ENCODE measurements around the gene RNU6-9.
"Not testable (repeated sequence)": the region's sequence is repeated elsewhere in the genome, so short reads cannot be mapped to it uniquely, and the experiment has no call there.

The RNU6-9 gene

DNA sequence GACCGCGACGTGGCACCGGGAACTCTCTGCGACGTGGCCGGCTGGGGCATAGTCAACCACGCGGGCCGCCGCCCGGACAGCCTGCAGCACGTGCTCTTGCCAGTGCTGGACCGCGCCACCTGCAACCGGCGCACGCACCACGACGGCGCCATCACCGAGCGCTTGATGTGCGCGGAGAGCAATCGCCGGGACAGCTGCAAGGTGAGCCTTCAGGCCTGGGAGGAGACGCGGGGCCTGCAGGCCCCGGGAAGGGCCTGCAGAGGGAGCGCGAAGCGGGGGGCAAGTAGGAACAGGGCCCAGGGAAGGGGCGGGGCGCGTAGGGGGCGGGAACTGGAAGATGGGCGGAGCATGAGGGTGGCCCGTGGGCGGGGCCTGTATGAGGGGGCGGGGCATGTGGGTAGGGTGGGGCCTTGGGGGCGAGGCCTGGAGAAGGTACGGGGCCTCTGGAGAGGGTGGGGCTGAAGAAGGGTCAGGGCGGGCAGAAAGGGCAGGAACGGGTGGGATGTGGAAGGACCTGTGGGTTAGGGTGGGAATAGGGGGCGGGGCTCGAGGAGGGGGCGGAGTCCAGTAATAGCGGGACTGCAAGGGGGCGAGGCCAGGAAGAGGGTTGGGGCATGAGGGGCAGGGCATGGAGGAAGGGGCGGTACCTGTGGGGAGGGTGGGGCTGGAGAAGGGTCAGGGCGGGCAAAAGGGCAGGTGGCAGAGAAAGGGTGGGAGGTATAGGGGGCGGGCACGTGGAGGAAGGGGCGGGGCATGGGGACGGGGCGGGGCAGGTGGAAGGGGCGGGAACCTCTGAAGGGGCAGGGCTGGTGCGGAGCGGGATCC, 31.3 kb upstream of the RNU6-9 start:
- peak; percentile 33 to 59 for DNase-seq (ENCODE audit: low read depth in 2 of 2)

DNA sequence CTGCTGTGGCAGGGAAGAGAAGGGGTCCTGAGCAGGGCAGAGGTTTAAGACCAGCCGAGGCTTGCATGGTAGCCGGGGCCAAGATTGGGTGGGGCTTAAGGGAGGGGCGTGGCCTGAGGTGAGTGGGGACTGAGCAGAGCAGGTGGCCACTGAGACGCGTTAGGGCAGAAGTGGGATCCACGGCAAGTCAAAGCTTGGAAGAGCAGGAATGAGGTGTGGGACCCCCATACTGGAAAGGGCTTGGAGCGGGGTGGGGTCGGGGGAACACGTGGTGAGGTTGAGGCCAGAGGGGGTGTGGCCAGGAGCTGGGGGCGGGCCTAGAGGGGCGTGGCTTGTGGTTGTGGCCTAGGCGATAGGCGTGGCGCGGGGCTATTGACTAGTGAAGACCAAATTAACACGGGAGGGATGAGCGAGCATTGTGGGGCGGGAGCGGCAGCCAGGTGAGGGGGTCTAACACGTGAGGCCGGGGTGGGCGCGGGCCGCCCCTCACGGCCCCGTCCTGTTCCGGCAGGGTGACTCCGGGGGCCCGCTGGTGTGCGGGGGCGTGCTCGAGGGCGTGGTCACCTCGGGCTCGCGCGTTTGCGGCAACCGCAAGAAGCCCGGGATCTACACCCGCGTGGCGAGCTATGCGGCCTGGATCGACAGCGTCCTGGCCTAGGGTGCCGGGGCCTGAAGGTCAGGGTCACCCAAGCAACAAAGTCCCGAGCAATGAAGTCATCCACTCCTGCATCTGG, 30.5 kb upstream of the RNU6-9 start:
- DNase-seq (ENCODE audit: low read depth in 2 of 2), result peak; percentile 47 to 73

DNA sequence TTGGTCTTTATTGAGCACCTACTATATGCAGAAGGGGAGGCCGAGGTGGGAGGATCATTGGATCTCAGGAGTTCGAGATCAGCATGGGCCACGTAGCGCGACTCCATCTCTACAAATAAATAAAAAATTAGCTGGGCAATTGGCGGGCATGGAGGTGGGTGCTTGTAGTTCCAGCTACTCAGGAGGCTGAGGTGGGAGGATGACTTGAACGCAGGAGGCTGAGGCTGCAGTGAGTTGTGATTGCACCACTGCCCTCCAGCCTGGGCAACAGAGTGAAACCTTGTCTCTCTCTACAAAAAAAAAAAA, 30.0 kb upstream of the RNU6-9 start:
- no peak for DNase-seq (ENCODE audit: low read depth in 2 of 2)

DNA sequence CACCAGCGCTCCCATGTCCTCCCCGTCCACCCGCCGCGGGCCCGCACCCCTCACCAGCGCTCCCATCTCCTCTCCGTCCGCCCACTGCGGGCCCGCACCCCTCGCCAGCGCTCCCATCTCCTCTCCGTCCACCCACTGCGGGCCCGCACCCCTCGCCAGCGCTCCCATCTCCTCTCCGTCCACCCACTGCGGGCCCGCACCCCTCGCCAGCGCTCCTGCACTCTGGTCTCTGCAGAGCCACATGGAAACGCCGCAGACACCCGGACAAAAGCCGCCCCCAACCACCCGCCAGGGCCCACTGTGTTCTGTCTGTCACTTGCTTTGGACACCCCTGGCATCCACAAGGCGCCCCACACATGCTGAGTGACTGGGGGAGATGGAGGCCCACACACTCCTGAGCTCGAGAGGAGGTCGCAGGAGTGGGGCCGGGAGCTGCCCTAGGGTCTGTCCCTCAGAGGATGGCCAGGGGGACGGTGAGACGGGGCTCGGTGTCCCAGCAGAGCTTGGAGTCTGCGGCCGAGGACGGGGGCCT, 26.4 kb upstream of the RNU6-9 start:
- no peak for DNase-seq (ENCODE audit: low read depth in 2 of 2)

DNA sequence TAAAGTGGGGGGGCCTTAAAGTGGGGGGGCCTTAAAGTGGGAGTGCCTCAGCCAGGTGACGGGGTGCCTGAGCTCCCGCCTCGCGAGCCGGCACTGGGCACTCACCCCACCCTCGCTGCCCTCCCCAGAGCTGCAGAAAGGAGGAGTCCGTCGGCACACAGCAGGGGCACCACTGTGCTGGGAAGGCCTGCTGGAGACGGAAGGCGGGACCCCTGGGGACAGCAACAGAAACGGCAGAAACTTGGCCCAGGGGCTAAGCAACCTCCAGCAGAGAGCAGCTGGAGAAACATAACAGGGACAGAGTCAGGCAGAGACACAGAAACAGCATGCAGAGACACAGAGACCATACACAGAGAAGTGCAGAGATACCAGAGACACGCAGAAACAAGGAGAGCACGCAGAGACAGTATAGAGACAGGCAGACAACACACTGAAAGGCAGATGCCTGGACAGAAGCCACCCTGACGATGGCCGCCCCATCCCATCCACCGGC, 25.9 kb upstream of the RNU6-9 start:
- no peak for DNase-seq (ENCODE audit: low read depth in 2 of 2)

DNA sequence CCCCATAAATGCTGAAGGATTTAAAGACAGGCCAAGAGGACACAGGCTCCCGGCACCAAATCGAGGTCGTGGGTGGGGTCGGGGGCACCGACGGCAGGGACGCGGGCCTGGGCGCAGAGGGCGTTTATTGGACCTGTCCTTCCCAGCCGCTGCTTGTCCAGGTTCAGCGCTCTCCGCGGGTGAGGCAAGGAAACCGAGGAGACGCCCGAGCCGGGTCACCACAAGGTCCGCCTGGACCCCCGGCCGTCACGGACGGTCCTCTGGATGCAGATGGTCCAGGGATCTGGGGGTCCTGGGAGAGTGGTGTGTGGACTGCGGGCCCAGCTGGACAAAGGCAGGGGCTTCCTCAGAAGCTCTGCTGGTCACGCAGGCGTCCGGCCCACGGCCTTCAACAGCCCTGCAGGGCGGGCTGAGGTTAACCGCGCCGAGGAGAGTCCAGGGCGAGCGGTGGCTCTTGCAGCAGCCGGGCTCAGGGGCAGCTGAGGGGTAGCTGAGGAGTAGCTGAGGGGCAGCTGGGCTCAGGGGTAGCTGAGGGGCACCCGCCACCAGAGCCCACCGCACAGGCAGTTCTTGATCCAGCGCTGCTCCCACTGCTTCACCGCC, 25.3 kb upstream of the RNU6-9 start:
- no peak for DNase-seq (ENCODE audit: low read depth in 2 of 2)

DNA sequence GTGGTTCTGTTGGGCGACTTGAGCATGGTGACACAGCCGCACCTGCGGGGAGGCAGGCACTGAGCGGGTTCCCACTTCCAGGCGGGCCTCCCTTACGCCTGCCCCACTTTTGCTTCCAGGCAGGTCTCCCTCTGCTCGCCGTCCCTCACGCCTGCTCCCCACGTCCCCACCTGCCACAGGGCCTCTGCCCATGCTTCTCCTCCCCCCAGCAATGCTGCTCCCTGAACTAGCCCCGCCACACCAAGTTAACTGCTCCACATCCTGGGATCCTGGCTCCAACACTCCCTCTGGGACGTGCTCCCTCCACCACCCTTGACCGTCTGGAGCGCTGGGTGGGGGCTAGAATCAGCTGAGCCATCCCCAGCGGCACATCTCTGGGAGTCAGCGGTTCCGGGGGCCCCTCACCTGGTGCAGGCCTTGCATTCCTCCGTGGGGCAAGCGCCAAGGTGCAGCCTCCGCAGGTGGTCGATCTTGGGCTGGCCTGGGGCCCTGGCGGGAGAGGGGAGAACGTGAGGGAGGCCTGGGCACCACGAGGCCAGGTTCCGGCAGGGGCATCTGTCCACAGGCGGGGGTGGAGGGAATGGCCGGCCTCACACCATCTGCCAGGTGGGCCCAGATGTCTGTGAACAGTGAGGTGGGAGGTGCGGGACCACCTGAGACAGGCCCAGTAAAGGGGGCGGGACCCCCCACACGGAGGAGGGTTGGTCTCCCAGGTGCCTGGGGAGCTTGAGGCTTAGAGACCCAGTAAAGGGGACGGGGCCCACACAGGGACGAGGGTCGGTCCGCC, 24.6 kb upstream of the RNU6-9 start:
- DNase-seq (ENCODE audit: low read depth in 2 of 2), result no peak

DNA sequence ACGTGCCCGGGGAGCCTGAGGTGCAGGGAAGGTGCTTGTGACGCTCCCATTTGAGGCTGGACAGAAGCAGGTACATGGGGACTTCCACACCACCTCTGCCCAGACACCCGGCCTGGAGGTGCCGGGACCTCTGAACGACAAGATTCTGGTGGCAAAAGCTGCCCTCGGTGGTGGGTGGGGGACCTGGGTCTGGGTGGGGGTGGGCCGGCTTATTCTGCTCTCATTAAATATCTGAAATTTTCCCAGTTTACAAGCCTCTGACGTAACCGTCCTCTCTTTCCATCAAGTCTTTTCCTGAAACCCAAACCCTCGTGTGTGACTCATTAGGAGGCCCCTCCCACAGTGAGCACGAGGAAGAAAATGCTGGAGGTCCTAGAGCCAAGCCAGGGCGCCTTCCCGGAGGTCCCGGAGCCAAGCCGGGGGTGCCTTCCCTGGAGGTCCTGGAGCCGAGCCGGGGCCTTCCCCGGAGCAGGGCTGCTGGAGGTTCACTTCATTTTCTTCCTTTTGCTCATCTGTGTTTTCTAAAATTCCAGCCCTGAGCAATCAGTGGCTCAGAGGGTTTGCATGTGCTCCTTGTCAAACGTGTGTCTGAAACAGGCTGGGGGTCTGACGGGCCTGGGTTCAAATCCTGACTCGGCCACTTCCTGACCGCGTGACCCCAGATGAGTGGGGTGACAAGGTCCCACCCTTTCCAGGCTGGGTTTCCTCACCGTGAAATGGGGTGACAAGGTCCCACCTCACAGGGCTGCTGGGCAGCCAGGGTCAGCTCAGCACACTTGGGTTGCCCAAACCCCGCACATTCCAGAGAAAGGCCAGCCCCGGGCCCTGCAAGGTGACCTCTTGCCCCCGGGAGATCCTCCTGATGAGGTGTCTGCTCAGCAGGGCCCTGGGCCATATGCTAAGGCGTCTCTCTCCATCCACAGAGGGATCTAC, 23.8 kb upstream of the RNU6-9 start:
- DNase-seq (ENCODE audit: low read depth in 2 of 2), result no peak

GRCh38 chr19:870314-870713, 23.0 kb upstream of the RNU6-9 start:
- no peak for DNase-seq (ENCODE audit: low read depth in 2 of 2)

DNA sequence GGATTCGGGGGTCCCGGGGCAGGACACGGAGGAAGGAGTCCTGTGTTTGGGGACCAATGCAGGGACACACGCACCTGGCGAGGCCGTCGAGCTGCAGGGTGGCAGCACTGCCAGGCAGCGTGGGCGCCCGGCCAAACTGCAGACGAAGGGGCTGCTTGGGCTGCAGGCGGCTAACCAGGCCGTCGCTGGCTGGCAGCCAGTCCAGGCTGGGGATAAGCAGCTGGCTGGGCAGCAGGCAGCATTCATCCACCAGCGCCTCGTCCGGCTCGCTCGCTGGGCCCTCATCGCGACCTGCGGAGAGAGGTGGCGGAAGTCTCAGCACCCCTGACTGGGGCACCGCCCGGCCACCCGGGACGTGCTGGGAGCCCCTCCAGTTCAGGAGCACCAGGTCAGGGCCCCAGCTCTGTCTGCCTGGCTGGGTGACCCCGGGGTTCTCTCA, 22.3 kb upstream of the RNU6-9 start:
- no peak for DNase-seq (ENCODE audit: low read depth in 2 of 2)

GRCh38 chr19:871446-872265, 21.6 kb upstream of the RNU6-9 start:
- DNase-seq (ENCODE audit: low read depth in 2 of 2), result no peak

- DNase-seq (ENCODE audit: low read depth in 2 of 2), result peak in 1 of 2 experiments; percentile 74
These were observed 20.9 kb upstream of the RNU6-9 start for GRCh38 chr19:872266-872951.

DNA sequence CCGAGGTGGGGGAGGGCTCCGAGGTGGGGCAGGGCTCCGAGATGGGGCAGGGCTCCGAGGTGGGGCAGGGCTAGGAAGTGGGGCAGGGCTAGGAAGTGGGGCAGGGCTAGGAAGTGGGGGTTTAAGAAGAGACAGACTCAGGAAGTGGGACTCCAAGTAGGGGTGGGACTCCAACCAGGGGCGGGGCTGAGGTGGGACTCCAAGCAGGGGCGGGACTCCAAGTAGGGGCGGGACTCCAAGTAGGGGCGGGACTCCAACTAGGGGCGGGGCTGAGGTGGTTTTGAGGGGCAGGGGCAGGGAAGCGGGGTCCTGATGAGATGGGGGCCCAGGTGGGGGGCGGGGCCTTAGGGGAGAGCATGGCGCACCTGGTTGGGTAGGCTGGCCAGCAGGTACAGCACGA, 20.2 kb upstream of the RNU6-9 start:
- peak in 1 of 2 experiments; percentile 43 for DNase-seq (ENCODE audit: low read depth in 2 of 2)

GRCh38 chr19:873561-874041, 19.7 kb upstream of the RNU6-9 start:
- no peak for DNase-seq (ENCODE audit: low read depth in 2 of 2)

- no peak for DNase-seq (ENCODE audit: low read depth in 2 of 2)
These were observed 17.9 kb upstream of the RNU6-9 start for GRCh38 chr19:875265-875879.

GRCh38 chr19:876089-876488, 17.2 kb upstream of the RNU6-9 start:
- DNase-seq (ENCODE audit: low read depth in 2 of 2), result no peak

GRCh38 chr19:876780-877314, 16.4 kb upstream of the RNU6-9 start:
- DNase-seq (ENCODE audit: low read depth in 2 of 2), result no peak

GRCh38 chr19:877992-878660, 15.2 kb upstream of the RNU6-9 start:
- not testable (repeated sequence) for DNase-seq (ENCODE audit: low read depth in 2 of 2)
